Activated T-cell treated with anti-CD3 and anti-CD28 coated beads, Interleukin-2, amount 50 U/mL, for 24 hours (primary cell): ENCODE measurements around the gene GRM8.

Experiments used
- DNase-seq: peaks from one replicate; pipeline ENCODE4 v3.0.0-alpha.2; 2020
- H3K27ac Mint-ChIP-seq: 2 replicates; pipeline ENCODE4 v1.8.0; 2020; ENCODE audit warnings: mild to moderate bottlenecking, mixed read lengths
- H3K27me3 Mint-ChIP-seq: 2 replicates; pipeline ENCODE4 v1.8.0; 2020; ENCODE audit warnings: mixed read lengths
- H3K36me3 Mint-ChIP-seq: 2 replicates; pipeline ENCODE4 v1.8.0; 2020; ENCODE audit warnings: low read depth, mixed read lengths
- H3K4me1 Mint-ChIP-seq: 2 replicates; pipeline ENCODE4 v1.8.0; 2020; ENCODE audit warnings: low read depth, mixed read lengths
- H3K4me3 Mint-ChIP-seq: 2 replicates; pipeline ENCODE4 v1.8.0; 2020; ENCODE audit warnings: mild to moderate bottlenecking, moderate library complexity, mixed read lengths
- H3K9me3 Mint-ChIP-seq: 2 replicates; pipeline ENCODE4 v1.8.0; 2020; ENCODE audit warnings: mixed read lengths

Gene GRM8

DNA sequence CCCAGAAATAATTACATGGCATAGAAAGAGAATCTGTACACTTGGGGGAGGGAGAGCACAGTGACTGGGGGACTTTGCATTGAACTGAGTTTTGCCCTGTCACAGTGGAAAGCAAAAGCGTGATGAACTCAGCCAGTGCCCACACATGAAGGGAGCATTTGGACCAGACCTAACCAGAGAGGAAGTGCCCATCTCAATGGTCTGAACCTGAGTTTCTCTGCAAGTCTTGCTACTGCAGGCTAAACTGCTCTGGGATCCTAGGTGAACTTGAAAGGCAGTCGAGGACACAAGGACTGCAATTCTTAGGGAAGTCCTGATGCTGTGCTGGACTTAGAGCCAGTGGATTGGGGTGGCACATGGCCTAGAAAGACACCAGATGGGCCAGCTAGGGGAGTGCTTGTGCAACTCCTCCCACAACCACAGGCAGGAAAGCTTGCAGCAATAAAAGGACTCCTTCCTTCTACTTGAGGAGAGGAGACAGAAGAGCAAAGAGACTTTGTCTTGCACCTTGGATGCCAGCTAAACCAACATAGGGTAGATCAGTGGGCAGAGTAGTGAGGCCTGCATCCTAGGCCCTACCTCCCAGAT, 259.0 kb downstream of the GRM8 start:
- no peak overlapping the region for H3K4me3 Mint-ChIP-seq
- H3K36me3 Mint-ChIP-seq: no peaks in the 10 kb centered on the region

DNA sequence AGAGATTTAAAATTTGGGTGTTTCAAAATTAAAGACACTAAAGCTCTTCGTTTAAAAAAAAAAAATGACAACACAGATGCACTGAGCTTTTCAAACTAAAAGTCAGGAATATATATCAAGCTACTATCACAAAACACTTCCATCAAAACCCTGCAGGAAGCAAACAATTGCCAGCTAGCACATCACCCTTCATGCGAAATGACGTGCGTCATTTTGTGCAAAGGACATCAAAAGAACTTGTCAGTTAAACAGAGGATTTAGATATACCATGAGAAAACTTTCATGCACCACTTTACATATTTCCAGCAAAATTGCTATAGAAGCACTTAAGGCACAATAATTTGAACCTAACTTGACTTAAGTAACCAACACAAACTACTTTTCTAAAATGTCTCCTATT, 264.7 kb downstream of the GRM8 start:
- DNase-seq: no peak
- no peak overlapping the region for H3K27ac Mint-ChIP-seq
- H3K9me3 Mint-ChIP-seq: no peaks in the 10 kb centered on the region
- H3K36me3 Mint-ChIP-seq: no peaks in the 10 kb centered on the region
- no peak overlapping the region for H3K4me3 Mint-ChIP-seq
- no peaks in the 10 kb centered on the region for H3K4me1 Mint-ChIP-seq
- H3K27me3 Mint-ChIP-seq: peaks cover 5% of the 10 kb centered on the region

More for the DNA sequence above, 259.0 kb downstream of the GRM8 start:
- Mint-ChIP-seq H3K27me3 (peaks cover 9% of the 10 kb centered on the region), H3K9me3 (no peaks in the 10 kb centered on the region), H3K4me1 (no peaks in the 10 kb centered on the region), H3K27ac (no peak overlapping the region)
- no peak for DNase-seq

DNA sequence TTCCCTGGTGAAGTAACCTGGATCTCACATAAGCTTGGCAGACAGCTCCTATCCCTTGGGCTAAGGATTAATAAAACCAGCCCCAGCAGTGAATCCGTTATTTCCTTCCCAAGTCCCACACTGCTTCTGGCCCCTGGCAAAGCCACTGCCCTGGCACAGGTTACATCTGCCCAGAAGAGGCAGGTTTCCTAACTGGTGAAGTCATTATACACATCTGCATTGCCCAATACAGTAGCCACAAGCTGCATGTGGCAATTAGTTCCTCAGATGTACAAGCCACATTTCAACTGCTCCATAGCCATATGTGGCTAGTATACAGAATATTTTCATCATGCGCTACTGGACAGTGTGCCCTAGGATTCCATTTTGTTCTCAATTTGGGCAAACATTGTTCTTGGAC, 273.0 kb downstream of the GRM8 start:
- DNase-seq: no peak
- H3K9me3 Mint-ChIP-seq: no peaks in the 10 kb centered on the region
- no peak overlapping the region for H3K27ac Mint-ChIP-seq
- H3K27me3 Mint-ChIP-seq: peaks cover 5% of the 10 kb centered on the region
- H3K36me3 Mint-ChIP-seq: no peaks in the 10 kb centered on the region
- H3K4me3 Mint-ChIP-seq: no peak overlapping the region
- H3K4me1 Mint-ChIP-seq: no peaks in the 10 kb centered on the region

DNA sequence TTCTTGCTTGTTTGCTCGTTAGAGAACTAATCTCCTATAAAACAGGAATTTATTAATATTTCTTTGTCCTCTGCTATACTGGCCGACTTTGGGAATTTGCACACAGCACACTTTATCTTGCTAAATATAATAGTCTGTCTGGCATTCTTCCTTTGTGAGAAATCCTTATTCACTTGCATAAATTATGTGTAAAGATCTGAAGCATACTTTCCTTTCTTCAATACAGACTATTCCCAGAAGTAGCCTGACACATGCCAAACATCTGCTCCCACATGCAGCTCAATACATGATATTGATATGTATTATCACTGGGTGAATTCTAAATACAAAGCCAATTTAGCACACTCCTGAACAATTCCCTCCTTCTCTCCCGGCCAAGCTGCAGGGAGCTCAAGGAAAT, 273.9 kb downstream of the GRM8 start:
- Mint-ChIP-seq H3K36me3 (no peaks in the 10 kb centered on the region), H3K4me3 (no peak overlapping the region), H3K27me3 (peaks cover 5% of the 10 kb centered on the region), H3K9me3 (no peaks in the 10 kb centered on the region), H3K4me1 (no peaks in the 10 kb centered on the region), H3K27ac (no peak overlapping the region)
- DNase-seq: no peak

DNA sequence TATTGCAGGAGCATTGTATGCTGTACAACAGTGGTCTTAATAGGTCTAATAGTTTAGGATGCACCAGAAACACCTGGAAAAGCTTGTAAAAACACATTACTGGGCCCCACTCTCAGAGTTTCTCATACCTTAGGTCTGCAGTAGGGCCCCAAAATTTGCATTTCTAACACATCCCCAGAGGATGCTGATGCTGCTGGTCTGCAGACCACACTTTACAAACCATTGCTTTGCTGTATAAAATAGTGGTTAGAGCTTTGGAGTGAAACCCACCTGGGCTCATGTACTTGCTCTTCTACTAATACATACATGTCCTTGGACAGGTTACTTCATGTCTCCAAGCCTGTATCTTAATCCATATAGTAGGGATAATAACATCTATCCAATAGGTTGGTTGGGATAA, 279.7 kb downstream of the GRM8 start:
- Mint-ChIP-seq H3K4me3 (no peak overlapping the region), H3K4me1 (no peaks in the 10 kb centered on the region), H3K36me3 (no peaks in the 10 kb centered on the region), H3K27me3 (peaks cover 5% of the 10 kb centered on the region), H3K27ac (no peak overlapping the region), H3K9me3 (no peaks in the 10 kb centered on the region)
- no peak for DNase-seq

DNA sequence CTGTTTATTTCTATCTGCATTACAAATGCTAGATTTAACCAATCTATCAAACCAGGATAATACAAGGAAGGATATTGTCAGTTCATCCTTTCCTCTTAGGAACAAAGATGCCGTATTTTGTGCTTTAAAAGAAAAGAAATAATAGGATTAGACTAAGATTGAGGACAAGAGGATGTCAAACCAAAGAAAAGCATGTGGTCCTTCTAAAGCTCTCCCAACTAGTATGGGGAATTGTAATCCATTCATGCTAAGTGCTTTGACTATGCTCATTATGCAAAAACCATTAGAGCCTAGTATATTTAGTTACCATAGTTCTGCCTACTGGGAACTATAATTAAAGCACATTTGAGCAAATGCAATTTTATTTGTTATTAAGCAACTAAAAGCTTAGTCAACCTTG, 280.2 kb downstream of the GRM8 start:
- H3K4me3 Mint-ChIP-seq: no peak overlapping the region
- no peak overlapping the region for H3K27ac Mint-ChIP-seq
- no peaks in the 10 kb centered on the region for H3K4me1 Mint-ChIP-seq
- H3K9me3 Mint-ChIP-seq: no peaks in the 10 kb centered on the region
- H3K27me3 Mint-ChIP-seq: peaks cover 5% of the 10 kb centered on the region
- no peak for DNase-seq
- H3K36me3 Mint-ChIP-seq: no peaks in the 10 kb centered on the region

DNA sequence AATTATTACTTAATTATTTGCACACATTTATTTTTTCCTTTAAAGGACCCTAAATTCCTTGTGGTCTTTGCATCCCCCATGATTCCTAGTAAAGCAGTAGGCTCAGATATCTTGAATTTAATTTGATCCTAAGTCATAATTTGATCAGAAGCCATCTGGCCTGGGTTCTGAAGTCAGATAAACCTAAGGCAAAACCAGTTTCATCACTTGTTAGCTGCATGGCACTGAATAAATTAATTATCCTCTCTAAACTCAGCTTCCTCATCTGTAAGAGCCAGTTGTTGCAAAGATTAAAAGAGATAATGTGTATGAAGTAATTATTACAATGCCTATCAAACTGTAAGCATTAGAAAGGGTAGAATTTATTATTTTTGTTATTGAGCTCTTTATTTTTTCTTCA, 293.1 kb downstream of the GRM8 start:
- H3K4me3 Mint-ChIP-seq: no peak overlapping the region
- H3K36me3 Mint-ChIP-seq: no peaks in the 10 kb centered on the region
- H3K4me1 Mint-ChIP-seq: no peaks in the 10 kb centered on the region
- no peaks in the 10 kb centered on the region for H3K9me3 Mint-ChIP-seq
- DNase-seq: no peak
- no peak overlapping the region for H3K27ac Mint-ChIP-seq
- H3K27me3 Mint-ChIP-seq: peaks cover 3% of the 10 kb centered on the region

DNA sequence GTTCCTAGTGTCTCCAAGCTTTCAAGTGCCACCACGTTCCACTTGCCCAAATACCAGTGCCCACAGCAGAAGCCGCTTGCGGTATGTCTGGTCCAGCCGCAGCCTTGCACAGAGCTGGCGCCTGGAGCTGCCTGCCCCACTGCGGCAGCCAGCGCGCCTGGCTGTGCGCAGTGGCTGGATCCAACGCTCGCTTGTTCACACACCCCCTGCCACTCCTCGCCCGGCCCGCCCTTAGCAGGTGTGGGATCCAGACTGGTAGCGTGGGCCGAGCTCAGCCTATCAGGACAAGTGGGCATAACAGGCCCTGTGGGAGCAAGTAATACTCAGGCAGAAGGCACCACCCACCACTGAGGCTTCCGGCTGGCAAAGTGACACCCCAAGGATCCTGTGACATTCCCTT, 294.4 kb downstream of the GRM8 start:
- no peak for DNase-seq
- Mint-ChIP-seq H3K27me3 (no peaks in the 10 kb centered on the region), H3K4me3 (no peak overlapping the region), H3K36me3 (no peaks in the 10 kb centered on the region), H3K27ac (no peak overlapping the region), H3K4me1 (no peaks in the 10 kb centered on the region), H3K9me3 (no peaks in the 10 kb centered on the region)

DNA sequence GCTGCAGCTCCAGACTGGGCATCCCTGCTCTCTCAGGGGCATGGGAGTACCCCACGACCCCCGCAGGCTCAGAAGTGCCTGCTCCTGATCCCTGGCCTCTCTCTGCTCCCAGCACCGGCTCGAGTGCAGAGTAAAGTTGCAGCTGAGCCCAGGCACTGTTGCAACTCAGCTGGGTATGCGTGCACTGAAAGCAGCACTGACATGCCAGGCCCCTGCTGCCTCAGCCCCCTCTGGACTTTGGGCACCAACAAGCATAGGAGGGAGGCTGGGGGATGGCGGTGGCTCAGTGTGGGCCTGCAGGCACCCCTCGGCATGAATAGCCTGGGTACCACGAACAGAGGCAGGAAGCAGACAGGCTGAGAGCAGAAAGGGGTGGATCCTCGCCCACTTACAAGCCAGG, 295.3 kb downstream of the GRM8 start:
- Mint-ChIP-seq H3K27me3 (no peaks in the 10 kb centered on the region), H3K27ac (no peak overlapping the region), H3K4me3 (no peak overlapping the region), H3K36me3 (no peaks in the 10 kb centered on the region), H3K9me3 (no peaks in the 10 kb centered on the region), H3K4me1 (no peaks in the 10 kb centered on the region)
- DNase-seq: no peak

DNA sequence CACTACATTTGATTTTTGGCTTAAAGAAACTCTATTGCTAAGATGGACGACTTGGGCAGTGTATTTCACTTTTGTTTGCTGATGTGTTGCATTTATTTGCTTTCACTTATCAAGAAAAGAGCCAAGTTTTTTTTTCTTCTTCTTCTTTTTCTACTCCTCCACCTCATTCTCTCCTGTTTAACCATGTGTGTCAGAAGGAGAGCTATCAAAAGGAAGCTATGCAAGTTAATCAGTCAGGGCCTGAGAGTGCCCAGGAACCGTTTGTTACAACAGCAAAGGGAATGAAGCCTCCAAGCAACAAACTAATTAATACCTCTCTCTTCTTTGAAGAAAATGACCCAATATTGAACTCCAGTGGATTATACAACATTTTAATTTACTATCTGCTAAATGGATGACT, 299.3 kb downstream of the GRM8 start:
- Mint-ChIP-seq H3K27me3 (no peaks in the 10 kb centered on the region), H3K4me1 (no peaks in the 10 kb centered on the region), H3K4me3 (no peak overlapping the region), H3K27ac (no peak overlapping the region), H3K36me3 (no peaks in the 10 kb centered on the region), H3K9me3 (no peaks in the 10 kb centered on the region)
- no peak for DNase-seq

DNA sequence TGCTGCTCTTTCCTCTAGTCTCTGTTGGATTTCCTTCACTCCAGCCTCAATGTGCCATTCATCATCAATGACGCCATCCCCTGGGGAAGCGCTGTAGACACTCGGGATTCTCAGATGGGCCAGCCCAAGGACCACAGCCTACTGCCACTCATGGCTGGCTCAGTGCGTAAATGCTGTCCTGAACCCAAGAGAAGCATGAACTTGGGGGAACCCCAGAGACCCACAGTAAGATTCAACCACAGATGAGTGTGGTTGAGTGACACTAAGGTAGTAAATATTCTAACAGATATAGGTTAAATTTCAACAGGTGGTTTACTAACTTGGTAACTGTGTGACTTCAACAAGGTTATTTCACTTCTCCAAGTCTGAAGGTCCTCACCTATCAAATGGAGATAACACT, 304.1 kb downstream of the GRM8 start:
- no peak overlapping the region for H3K4me3 Mint-ChIP-seq
- H3K27me3 Mint-ChIP-seq: peaks cover 6% of the 10 kb centered on the region
- H3K36me3 Mint-ChIP-seq: no peaks in the 10 kb centered on the region
- no peak for DNase-seq
- no peak overlapping the region for H3K27ac Mint-ChIP-seq
- H3K9me3 Mint-ChIP-seq: no peaks in the 10 kb centered on the region
- no peaks in the 10 kb centered on the region for H3K4me1 Mint-ChIP-seq

DNA sequence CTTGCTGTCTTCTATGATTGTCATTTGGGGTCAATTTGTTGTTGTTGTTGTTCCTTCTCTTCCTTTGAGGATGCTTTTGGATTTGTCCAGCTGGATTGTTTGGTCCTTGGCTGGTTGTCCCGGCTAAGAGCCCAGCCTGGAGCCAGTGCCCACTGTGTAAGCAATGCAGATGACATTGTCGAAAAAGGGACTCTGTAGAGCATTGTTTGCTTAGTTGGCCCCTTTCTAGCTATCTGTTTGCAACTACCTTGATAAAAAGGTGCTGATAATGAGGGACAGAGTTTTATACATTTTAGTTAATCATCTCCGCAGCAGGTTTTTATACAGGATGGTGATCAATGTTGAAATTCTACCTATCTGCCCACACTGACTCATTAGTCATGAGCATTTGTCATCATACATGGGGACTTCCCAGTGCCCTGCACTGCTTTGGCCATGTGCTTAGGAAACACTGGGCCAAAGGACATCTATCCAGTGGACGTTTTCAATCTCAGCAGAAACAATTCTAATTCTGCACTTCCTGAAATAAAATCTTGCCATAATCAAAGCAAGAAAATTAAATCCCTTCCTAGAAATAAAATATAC, 311.9 kb downstream of the GRM8 start:
- no peak for DNase-seq
- no peak overlapping the region for H3K4me3 Mint-ChIP-seq
- no peaks in the 10 kb centered on the region for H3K9me3 Mint-ChIP-seq
- no peaks in the 10 kb centered on the region for H3K4me1 Mint-ChIP-seq
- H3K27me3 Mint-ChIP-seq: peaks cover 3% of the 10 kb centered on the region
- no peak overlapping the region for H3K27ac Mint-ChIP-seq
- H3K36me3 Mint-ChIP-seq: no peaks in the 10 kb centered on the region

DNA sequence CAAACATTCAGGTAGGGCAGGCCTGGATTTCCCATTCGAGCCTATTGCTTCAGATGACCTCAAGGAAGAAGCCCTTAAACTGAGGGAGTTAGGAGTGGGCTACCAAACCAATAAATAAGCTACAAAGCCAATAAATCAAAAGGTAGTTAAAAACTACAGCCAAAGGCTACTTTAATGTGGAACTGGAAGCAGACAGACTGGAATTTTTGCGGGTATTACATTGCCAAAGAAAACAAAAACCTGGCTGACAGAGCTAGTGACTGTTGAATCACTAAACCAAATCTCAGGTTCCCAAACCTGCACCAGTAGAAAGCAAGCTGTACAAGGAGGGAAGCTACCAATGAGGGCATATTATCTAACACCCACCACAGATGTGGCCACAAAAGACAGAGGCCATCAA, 315.6 kb downstream of the GRM8 start:
- Mint-ChIP-seq H3K4me1 (no peaks in the 10 kb centered on the region), H3K27me3 (peaks cover 3% of the 10 kb centered on the region), H3K36me3 (no peaks in the 10 kb centered on the region), H3K27ac (no peak overlapping the region), H3K9me3 (no peaks in the 10 kb centered on the region), H3K4me3 (no peak overlapping the region)
- DNase-seq: no peak

DNA sequence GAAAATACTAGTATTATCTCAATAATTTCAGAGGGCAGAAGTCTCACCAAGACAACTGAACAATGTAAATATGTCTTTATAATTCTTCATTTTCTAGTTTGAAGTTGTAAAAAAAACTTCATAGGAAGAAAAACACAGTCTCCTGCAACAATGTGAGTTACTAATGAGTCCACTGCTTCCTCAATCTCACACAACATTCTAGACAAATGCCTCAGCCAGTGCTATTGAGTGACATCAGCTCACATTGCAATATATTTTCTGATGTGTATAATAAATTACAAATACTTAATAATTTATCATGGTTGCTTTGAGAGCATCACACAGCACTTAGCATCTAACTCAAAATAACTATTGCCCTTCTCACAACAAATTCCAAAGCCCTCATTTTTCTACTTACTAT, 321.2 kb downstream of the GRM8 start:
- Mint-ChIP-seq H3K4me3 (no peak overlapping the region), H3K36me3 (no peaks in the 10 kb centered on the region), H3K9me3 (no peaks in the 10 kb centered on the region), H3K27ac (no peak overlapping the region), H3K4me1 (no peaks in the 10 kb centered on the region), H3K27me3 (peaks cover 6% of the 10 kb centered on the region)
- DNase-seq: no peak

DNA sequence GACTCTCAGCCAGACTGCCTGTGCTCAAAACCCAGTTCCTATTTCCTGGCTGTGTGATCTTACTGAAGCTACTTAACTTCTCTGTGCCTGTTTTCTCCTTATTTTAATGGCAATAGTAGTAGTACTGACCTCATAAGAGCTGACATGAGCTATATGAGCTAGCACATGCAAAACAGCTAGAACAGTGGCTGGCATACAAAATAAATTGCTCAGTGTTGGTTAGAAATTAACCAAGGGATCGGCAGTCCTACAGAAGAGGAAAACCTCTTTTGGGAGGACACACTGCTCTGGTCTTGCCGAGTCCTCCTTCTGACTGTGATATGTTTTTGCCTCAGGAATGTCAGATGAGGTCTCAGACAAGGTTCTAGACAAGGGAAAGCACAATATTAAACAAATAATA, 322.6 kb downstream of the GRM8 start:
- Mint-ChIP-seq H3K36me3 (no peaks in the 10 kb centered on the region), H3K27ac (no peak overlapping the region), H3K9me3 (no peaks in the 10 kb centered on the region), H3K4me1 (no peaks in the 10 kb centered on the region), H3K27me3 (peaks cover 9% of the 10 kb centered on the region), H3K4me3 (no peak overlapping the region)
- DNase-seq: no peak

DNA sequence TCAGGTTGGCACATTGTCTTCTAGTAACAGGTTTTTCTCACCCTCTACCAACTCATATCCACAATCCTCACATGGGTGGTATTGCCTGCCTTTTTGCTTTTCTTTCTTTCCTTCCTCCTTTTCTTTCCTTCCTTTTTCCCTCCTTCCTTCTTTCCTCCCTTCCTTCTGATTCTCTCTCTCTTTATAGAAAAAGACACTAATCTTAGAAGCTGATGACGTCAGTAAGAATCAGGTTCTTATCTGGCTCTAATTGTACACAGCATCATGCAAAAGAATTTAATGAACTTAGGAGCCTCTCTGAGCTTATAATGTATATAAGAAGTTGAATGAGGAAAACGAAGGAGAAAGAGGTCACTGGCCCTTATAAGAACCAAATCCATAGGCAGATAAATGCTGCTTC, 328.3 kb downstream of the GRM8 start:
- H3K4me1 Mint-ChIP-seq: no peaks in the 10 kb centered on the region
- no peaks in the 10 kb centered on the region for H3K9me3 Mint-ChIP-seq
- H3K27ac Mint-ChIP-seq: no peak overlapping the region
- H3K36me3 Mint-ChIP-seq: no peaks in the 10 kb centered on the region
- peaks cover 6% of the 10 kb centered on the region for H3K27me3 Mint-ChIP-seq
- no peak overlapping the region for H3K4me3 Mint-ChIP-seq
- DNase-seq: no peak
